OCI-LY3 (cell line): Measurements from ENCODE around the gene KRT85.
"Not testable (repeated sequence)": the region's sequence is repeated elsewhere in the genome, so short reads cannot be mapped to it uniquely, and the experiment has no call there.

ENCODE experiments used
- H2AFZ ChIP-seq: fragments of 200-600, 300-600 bp; shearing (Covaris generic); 2 replicates; pipeline ENCODE4 v1.6.0; 2014; ENCODE audit warnings: antibody characterized with exemption, low read depth, low read length
- H3K27ac ChIP-seq: fragments of 200-600, 300-600 bp; sonication (generic); 2 replicates; pipeline ENCODE4 v1.5.1; 2014; ENCODE audit warnings: mild to moderate bottlenecking, low read length, moderate library complexity, mixed read lengths
- H3K27me3 ChIP-seq: fragments of 200-600, 300-600 bp; sonication (generic); 2 replicates; pipeline ENCODE4 v1.6.1; 2014; ENCODE audit warnings: low read depth, low read length, mixed read lengths
- H3K36me3 ChIP-seq: fragments of 200-600, 300-600 bp; sonication (generic); replicated peaks from 2 replicates; pipeline ENCODE3; 2014; ENCODE audit warnings: low read depth, low read length, mixed read lengths
- H3K4me1 ChIP-seq: fragments of 300-600, 200-600 bp; sonication (generic); 2 replicates; pipeline ENCODE4 v1.6.1; 2014; ENCODE audit warnings: low read length, mixed read lengths
- H3K4me2 ChIP-seq: fragments of 200-600, 300-600 bp; sonication (generic); 2 replicates; pipeline ENCODE4 v1.6.1; 2014; ENCODE audit warnings: low read length, mixed read lengths
- H3K4me3 ChIP-seq: fragments of 300-600, 200-600 bp; sonication (generic); 2 replicates; pipeline ENCODE4 v1.5.1; 2014; ENCODE audit warnings: antibody characterized with exemption, mild to moderate bottlenecking, low read length, moderate library complexity
- H3K79me2 ChIP-seq: fragments of 300-600, 200-600 bp; shearing (Covaris generic); 2 replicates; pipeline ENCODE4 v1.6.1; 2014; ENCODE audit warnings: mild to moderate bottlenecking, low read length, mixed read lengths
- H3K9ac ChIP-seq: fragments of 300-600, 200-600 bp; shearing (Covaris generic); 2 replicates; pipeline ENCODE4 v1.6.0; 2014; ENCODE audit warnings: mild to moderate bottlenecking, low read length, moderate library complexity
- H3K9me3 ChIP-seq: fragments of 200-600, 300-600 bp; shearing (Covaris generic); 2 replicates; pipeline ENCODE4 v1.6.1; 2014; ENCODE audit warnings: low read length, mixed read lengths; ENCODE audit not compliant: insufficient read depth
- H4K20me1 ChIP-seq: fragments of 200-600, 300-600 bp; sonication (generic); 2 replicates; pipeline ENCODE4 v1.6.1; 2016; ENCODE audit warnings: low read length, mixed read lengths; ENCODE audit not compliant: insufficient read depth
- CTCF ChIP-seq: fragments of 200-600, 300-600 bp; sonication (generic); IDR thresholded peaks from 2 replicates; pipeline ENCODE4 v1.5.1; 2014; ENCODE audit warnings: antibody characterized with exemption, low read length, low read depth
- EZH2phosphoT487 ChIP-seq: fragments of 200-600 bp; shearing (Covaris generic); IDR thresholded peaks from 2 replicates; pipeline ENCODE4 v1.6.1; 2018; ENCODE audit warnings: antibody characterized with exemption, mixed run types, low read depth

The KRT85 gene

DNA sequence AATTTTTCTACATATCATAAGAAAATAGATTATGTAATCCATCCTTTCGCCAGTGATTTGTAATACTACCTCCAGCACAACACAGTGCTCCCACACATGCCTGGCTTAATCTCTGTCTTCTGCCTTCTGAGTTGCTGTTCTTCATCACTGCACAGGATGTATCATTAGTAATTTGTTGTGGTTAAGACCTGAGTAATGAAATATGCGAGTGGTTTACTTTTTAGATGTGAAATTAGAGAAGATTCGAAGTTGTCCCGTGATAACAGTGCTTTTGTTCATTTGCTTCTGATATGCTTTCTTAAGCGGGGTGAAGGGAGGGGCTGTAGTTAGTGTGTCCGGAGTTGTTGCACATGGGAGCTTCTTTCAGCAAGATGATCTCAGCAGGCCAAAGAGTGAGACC, 18.1 kb downstream of the KRT85 start:
- H3K79me2 ChIP-seq = no peaks in the 10 kb centered on the region
- no peak overlapping the region for H3K4me2 ChIP-seq

GRCh38 chr12:52347551-52348510, 19.4 kb downstream of the KRT85 start:
- Histone ChIP-seq H3K79me2 (no peaks in the 10 kb centered on the region), H2AFZ (no peak overlapping the region), H3K9me3 (no peaks in the 10 kb centered on the region), H3K4me2 (no peak overlapping the region), H3K4me3 (no peak overlapping the region), H3K9ac (no peak overlapping the region), H3K27ac (no peak overlapping the region), H3K36me3 (no peaks in the 10 kb centered on the region), H4K20me1 (no peaks in the 10 kb centered on the region), H3K4me1 (no peaks in the 10 kb centered on the region), H3K27me3 (peaks cover 39% of the 10 kb centered on the region)
- TF ChIP-seq EZH2phosphoT487 (no peak), CTCF (no peak)

More for the DNA sequence above, 18.1 kb downstream of the KRT85 start:
- Histone ChIP-seq H4K20me1 (no peaks in the 10 kb centered on the region), H3K27me3 (peaks cover 43% of the 10 kb centered on the region), H3K4me1 (no peaks in the 10 kb centered on the region), H3K4me3 (no peak overlapping the region), H3K27ac (no peak overlapping the region), H3K9me3 (no peaks in the 10 kb centered on the region), H2AFZ (no peak overlapping the region), H3K36me3 (no peaks in the 10 kb centered on the region), H3K9ac (no peak overlapping the region)
- TF ChIP-seq EZH2phosphoT487 (no peak), CTCF (no peak)

GRCh38 chr12:52347016-52347415, 20.3 kb downstream of the KRT85 start:
- H3K27ac ChIP-seq = no peak overlapping the region
- H3K36me3 ChIP-seq = no peaks in the 10 kb centered on the region
- no peak overlapping the region for H2AFZ ChIP-seq
- no peaks in the 10 kb centered on the region for H3K9me3 ChIP-seq
- TF ChIP-seq CTCF = no peak
- no peak for TF ChIP-seq EZH2phosphoT487
- peaks cover 43% of the 10 kb centered on the region for H3K27me3 ChIP-seq
- H4K20me1 ChIP-seq = no peaks in the 10 kb centered on the region
- no peak overlapping the region for H3K4me3 ChIP-seq
- H3K79me2 ChIP-seq = no peaks in the 10 kb centered on the region
- H3K9ac ChIP-seq = no peak overlapping the region
- no peak overlapping the region for H3K4me2 ChIP-seq
- no peaks in the 10 kb centered on the region for H3K4me1 ChIP-seq

DNA sequence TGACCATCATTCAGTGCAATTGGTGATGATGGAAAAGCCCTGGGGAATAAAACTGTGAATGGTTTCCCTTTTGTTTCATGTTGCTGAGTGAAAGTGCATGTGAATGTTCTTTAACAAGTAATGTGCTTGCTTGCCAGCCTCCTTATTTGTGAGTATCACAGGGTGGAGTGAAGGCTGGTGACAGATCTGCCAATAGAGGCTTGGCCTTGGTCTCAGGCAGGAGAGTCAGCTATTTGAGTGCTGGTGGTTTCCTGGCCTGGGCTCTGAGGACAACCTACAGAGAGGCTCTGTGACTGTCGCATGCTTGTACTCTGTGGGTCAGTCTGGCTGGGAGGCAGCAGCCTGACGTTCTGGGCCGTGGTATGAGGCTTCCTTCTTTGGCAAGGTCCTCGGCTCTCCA, 20.7 kb downstream of the KRT85 start:
- no peak for TF ChIP-seq CTCF
- TF ChIP-seq EZH2phosphoT487 = no peak
- Histone ChIP-seq H3K79me2 (no peaks in the 10 kb centered on the region), H4K20me1 (no peaks in the 10 kb centered on the region), H2AFZ (no peak overlapping the region), H3K9me3 (no peaks in the 10 kb centered on the region), H3K4me2 (no peak overlapping the region), H3K4me3 (no peak overlapping the region), H3K36me3 (no peaks in the 10 kb centered on the region), H3K9ac (no peak overlapping the region), H3K27ac (no peak overlapping the region), H3K4me1 (no peaks in the 10 kb centered on the region), H3K27me3 (peaks cover 39% of the 10 kb centered on the region)

DNA sequence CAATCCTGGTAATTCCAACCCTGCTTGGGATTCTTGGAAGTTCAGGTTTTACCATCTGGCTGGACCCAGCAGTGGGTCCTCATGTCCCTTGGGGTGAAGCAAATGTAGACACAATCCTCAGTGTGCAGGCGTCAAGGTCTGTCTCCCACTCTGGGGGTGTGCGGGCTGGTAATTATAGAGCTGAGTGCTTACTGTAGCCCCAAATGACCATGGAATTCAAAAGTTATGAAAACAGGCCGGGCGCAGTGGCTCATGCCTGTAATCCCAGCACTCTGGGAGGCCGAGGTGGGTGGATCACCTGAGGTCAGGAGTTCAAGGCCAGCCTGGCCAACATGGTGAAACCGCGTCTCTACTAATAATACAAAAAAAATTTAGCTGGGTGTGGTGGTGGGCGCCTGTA, 22.2 kb downstream of the KRT85 start:
- not testable (repeated sequence) for H3K36me3 ChIP-seq, H3K4me2 ChIP-seq, H3K79me2 ChIP-seq, H3K4me3 ChIP-seq, H4K20me1 ChIP-seq, H3K4me1 ChIP-seq, H3K27ac ChIP-seq, H3K9ac ChIP-seq, H3K9me3 ChIP-seq, H2AFZ ChIP-seq
- peaks cover 32% of the 10 kb centered on the region for H3K27me3 ChIP-seq
